ENCODE data around the gene UNCX.

DNA sequence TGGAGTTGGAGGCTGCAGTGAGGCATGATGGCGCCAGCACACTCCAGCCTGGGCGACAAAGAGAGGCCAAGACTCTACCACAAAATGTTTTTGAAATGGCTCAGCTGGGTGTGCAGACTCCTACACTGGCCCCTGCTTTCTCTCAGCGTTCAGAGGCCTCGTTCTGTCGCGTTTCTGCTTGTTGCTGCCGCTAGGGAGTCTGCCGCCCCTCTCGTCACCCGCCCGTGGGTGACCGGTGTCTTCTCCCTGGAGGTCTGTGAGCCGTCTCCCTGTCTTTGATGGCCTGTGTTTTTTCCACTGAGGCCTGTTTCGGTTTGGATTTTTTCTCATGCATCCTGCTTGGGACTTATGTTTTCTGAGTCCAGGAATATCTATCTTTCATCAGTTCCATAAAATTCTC, 23.6 kb upstream of the UNCX start:
- TF ChIP-seq, protein P1, sequence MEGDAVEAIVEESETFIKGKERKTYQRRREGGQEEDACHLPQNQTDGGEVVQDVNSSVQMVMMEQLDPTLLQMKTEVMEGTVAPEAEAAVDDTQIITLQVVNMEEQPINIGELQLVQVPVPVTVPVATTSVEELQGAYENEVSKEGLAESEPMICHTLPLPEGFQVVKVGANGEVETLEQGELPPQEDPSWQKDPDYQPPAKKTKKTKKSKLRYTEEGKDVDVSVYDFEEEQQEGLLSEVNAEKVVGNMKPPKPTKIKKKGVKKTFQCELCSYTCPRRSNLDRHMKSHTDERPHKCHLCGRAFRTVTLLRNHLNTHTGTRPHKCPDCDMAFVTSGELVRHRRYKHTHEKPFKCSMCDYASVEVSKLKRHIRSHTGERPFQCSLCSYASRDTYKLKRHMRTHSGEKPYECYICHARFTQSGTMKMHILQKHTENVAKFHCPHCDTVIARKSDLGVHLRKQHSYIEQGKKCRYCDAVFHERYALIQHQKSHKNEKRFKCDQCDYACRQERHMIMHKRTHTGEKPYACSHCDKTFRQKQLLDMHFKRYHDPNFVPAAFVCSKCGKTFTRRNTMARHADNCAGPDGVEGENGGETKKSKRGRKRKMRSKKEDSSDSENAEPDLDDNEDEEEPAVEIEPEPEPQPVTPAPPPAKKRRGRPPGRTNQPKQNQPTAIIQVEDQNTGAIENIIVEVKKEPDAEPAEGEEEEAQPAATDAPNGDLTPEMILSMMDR (IDR thresholded peaks at IDR 0.05) = no peak
- TF ChIP-seq POLR2A (IDR thresholded peaks at IDR 0.05) (no peak), POLR2AphosphoS5 (IDR thresholded peaks at IDR 0.05) (no peak)

All from breast epithelium (tissue), 3 donors.